Neural cell (in vitro differentiated cells): ENCODE measurements around the gene HAAO. TPM values are rescaled to one million over a fixed set of nuclear protein-coding genes. Genes with fewer than 3 reads are reported as not detected.

Source experiments
- H2AFZ ChIP-seq: fragments of 200-600, 300-800 bp; sonication (generic), shearing (Covaris generic); 2 replicates; pipeline ENCODE4 v1.6.0; 2014; ENCODE audit warnings: low read depth, mild to moderate bottlenecking, antibody characterized with exemption, low read length, moderate library complexity
- H3F3A ChIP-seq: fragments of 200-600 bp; shearing (Covaris generic); 2 replicates; pipeline ENCODE4 v1.6.1; 2016; ENCODE audit warnings: mild to moderate bottlenecking, moderate library complexity, mixed read lengths, antibody characterized with exemption, low read length; ENCODE audit not compliant: insufficient read depth, poor library complexity, severe bottlenecking
- H3K27ac ChIP-seq: fragments of 200-600, 300-800 bp; sonication (generic), shearing (Covaris generic); 2 replicates; pipeline ENCODE4 v1.5.1; 2014; ENCODE audit warnings: mild to moderate bottlenecking, low read length, moderate library complexity
- H3K27me3 ChIP-seq: fragments of 300-800, 200-600 bp; sonication (generic), shearing (Covaris generic); 2 replicates; pipeline ENCODE4 v1.6.0; 2014; ENCODE audit warnings: mild to moderate bottlenecking, low read depth, low read length, moderate library complexity; ENCODE audit not compliant: insufficient read depth
- H3K36me3 ChIP-seq: fragments of 300-800, 200-600 bp; sonication (generic), shearing (Covaris generic); 2 replicates; pipeline ENCODE4 v1.5.1; 2014; ENCODE audit warnings: mild to moderate bottlenecking, antibody characterized with exemption, low read length, moderate library complexity; ENCODE audit not compliant: insufficient read depth
- H3K4me2 ChIP-seq: fragments of 300-800, 200-600 bp; sonication (generic), shearing (Covaris generic); 2 replicates; pipeline ENCODE4 v1.6.0; 2014; ENCODE audit warnings: mild to moderate bottlenecking, low read length
- H3K4me3 ChIP-seq: fragments of 300-800, 200-600 bp; sonication (generic), shearing (Covaris generic); 2 replicates; pipeline ENCODE4 v1.5.1; 2014; ENCODE audit warnings: mild to moderate bottlenecking, low read length, moderate library complexity
- H3K79me2 ChIP-seq: fragments of 200-600 bp; shearing (Covaris generic); replicated peaks from 2 replicates; pipeline ENCODE4 v1.6.0; 2014; ENCODE audit warnings: mild to moderate bottlenecking, low read length, moderate library complexity; ENCODE audit not compliant: insufficient read depth
- H3K9ac ChIP-seq: fragments of 300-800, 200-600 bp; sonication (generic), shearing (Covaris generic); 2 replicates; pipeline ENCODE4 v1.6.1; 2016; ENCODE audit warnings: mild to moderate bottlenecking, low read length, mixed read lengths
- H3K9me2 ChIP-seq: fragments of 200-600 bp; shearing (Covaris generic); 2 replicates; pipeline ENCODE4 v1.6.1; 2016; ENCODE audit warnings: mild to moderate bottlenecking, low read length, mixed read lengths; ENCODE audit not compliant: insufficient read depth
- H3K9me3 ChIP-seq: fragments of 200-600, 300-800 bp; sonication (generic), shearing (Covaris generic); 2 replicates; pipeline ENCODE4 v1.6.1; 2016; ENCODE audit warnings: mild to moderate bottlenecking, mixed run types, low read length, moderate library complexity, mixed read lengths
- H4K20me1 ChIP-seq: fragments of 200-600 bp; shearing (Covaris generic); 2 replicates; pipeline ENCODE4 v1.6.1; 2016; ENCODE audit warnings: mild to moderate bottlenecking, mixed run types; ENCODE audit not compliant: insufficient read depth
- EP300 ChIP-seq: fragments of 450-650 bp; conservative IDR thresholded peaks from 2 replicates; pipeline ENCODE4 v1.6.1; 2014; ENCODE audit warnings: antibody characterized with exemption, mild to moderate bottlenecking, moderate library complexity; ENCODE audit not compliant: poor library complexity, severe bottlenecking
- EZH2 ChIP-seq: fragments of 200-600, 300-800 bp; shearing (Covaris generic), sonication (generic); IDR thresholded peaks from 2 replicates; pipeline ENCODE4 v1.6.1; 2014; ENCODE audit warnings: antibody characterized with exemption, low read length, borderline replicate concordance, mild to moderate bottlenecking; ENCODE audit not compliant: insufficient read depth, poor library complexity, severe bottlenecking
- MXI1 ChIP-seq: fragments of 450-650 bp; conservative IDR thresholded peaks from 2 replicates; pipeline ENCODE4 v1.6.1; 2014; ENCODE audit warnings: antibody characterized with exemption, mild to moderate bottlenecking; ENCODE audit not compliant: poor library complexity, severe bottlenecking
- POLR2AphosphoS5 ChIP-seq: IDR thresholded peaks from 2 replicates; pipeline ENCODE4 v1.6.1; 2012
- RAD21 ChIP-seq: fragments of 450-650 bp; conservative IDR thresholded peaks from 2 replicates; pipeline ENCODE4 v1.6.1; 2014; ENCODE audit warnings: antibody characterized with exemption, mild to moderate bottlenecking, moderate library complexity
- SMC3 ChIP-seq: fragments of 450-650 bp; conservative IDR thresholded peaks from 2 replicates; pipeline ENCODE4 v1.6.1; 2014; ENCODE audit warnings: antibody characterized with exemption, mild to moderate bottlenecking, moderate library complexity; ENCODE audit not compliant: poor library complexity
- TAF1 ChIP-seq: IDR thresholded peaks from 2 replicates; pipeline ENCODE4 v1.6.1; 2012; ENCODE audit warnings: low read depth
- polyA plus RNA-seq: library from polyadenylated mRNA; depleted of rRNA; stranded (reverse); fragments of >200 nt; gene quantifications from 2 replicates; pipeline ENCODE4 v1.2.3, GENCODE V29; 2014
- TF ChIP-seq, protein P1 (sequence below): IDR thresholded peaks from 2 replicates; pipeline ENCODE4 v1.6.1; 2012; ENCODE audit warnings: borderline replicate concordance
- TF ChIP-seq, protein P2 (sequence below): fragments of 450-650 bp; IDR thresholded peaks from 2 replicates; pipeline ENCODE4 v1.5.1; 2014; ENCODE audit warnings: antibody characterized with exemption, mild to moderate bottlenecking, moderate library complexity; ENCODE audit not compliant: poor library complexity, severe bottlenecking

The HAAO gene
- polyA plus RNA-seq, 1 donor from 2014 or later = not detected

- Histone ChIP-seq H3K9me2 (no peaks in the 10 kb centered on the region), H3K27ac (peak overlapping the region; percentile 53), H3F3A (peaks cover 4% of the 10 kb centered on the region), H3K4me2 (peak overlapping the region; percentile 68), H2AFZ (peak overlapping the region; percentile 45), H3K27me3 (no peaks in the 10 kb centered on the region), H3K9ac (peak overlapping the region; percentile 92), H3K4me3 (peak overlapping the region; percentile 81), H3K9me3 (no peaks in the 10 kb centered on the region), H4K20me1 (no peaks in the 10 kb centered on the region), H3K36me3 (no peaks in the 10 kb centered on the region), H3K79me2 (no peaks in the 10 kb centered on the region)
- TF ChIP-seq POLR2AphosphoS5 (no peak), RAD21 (no peak), SMC3 (no peak), EP300 (no peak), MXI1 (no peak), EZH2 (no peak), TAF1 (no peak)
- TF ChIP-seq, protein P1, sequence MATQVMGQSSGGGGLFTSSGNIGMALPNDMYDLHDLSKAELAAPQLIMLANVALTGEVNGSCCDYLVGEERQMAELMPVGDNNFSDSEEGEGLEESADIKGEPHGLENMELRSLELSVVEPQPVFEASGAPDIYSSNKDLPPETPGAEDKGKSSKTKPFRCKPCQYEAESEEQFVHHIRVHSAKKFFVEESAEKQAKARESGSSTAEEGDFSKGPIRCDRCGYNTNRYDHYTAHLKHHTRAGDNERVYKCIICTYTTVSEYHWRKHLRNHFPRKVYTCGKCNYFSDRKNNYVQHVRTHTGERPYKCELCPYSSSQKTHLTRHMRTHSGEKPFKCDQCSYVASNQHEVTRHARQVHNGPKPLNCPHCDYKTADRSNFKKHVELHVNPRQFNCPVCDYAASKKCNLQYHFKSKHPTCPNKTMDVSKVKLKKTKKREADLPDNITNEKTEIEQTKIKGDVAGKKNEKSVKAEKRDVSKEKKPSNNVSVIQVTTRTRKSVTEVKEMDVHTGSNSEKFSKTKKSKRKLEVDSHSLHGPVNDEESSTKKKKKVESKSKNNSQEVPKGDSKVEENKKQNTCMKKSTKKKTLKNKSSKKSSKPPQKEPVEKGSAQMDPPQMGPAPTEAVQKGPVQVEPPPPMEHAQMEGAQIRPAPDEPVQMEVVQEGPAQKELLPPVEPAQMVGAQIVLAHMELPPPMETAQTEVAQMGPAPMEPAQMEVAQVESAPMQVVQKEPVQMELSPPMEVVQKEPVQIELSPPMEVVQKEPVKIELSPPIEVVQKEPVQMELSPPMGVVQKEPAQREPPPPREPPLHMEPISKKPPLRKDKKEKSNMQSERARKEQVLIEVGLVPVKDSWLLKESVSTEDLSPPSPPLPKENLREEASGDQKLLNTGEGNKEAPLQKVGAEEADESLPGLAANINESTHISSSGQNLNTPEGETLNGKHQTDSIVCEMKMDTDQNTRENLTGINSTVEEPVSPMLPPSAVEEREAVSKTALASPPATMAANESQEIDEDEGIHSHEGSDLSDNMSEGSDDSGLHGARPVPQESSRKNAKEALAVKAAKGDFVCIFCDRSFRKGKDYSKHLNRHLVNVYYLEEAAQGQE = no peak
- TF ChIP-seq, protein P2, sequence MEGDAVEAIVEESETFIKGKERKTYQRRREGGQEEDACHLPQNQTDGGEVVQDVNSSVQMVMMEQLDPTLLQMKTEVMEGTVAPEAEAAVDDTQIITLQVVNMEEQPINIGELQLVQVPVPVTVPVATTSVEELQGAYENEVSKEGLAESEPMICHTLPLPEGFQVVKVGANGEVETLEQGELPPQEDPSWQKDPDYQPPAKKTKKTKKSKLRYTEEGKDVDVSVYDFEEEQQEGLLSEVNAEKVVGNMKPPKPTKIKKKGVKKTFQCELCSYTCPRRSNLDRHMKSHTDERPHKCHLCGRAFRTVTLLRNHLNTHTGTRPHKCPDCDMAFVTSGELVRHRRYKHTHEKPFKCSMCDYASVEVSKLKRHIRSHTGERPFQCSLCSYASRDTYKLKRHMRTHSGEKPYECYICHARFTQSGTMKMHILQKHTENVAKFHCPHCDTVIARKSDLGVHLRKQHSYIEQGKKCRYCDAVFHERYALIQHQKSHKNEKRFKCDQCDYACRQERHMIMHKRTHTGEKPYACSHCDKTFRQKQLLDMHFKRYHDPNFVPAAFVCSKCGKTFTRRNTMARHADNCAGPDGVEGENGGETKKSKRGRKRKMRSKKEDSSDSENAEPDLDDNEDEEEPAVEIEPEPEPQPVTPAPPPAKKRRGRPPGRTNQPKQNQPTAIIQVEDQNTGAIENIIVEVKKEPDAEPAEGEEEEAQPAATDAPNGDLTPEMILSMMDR = no peak
These were observed 18.8 kb upstream of the HAAO start for GRCh38 chr2:42810971-42811811.

DNA sequence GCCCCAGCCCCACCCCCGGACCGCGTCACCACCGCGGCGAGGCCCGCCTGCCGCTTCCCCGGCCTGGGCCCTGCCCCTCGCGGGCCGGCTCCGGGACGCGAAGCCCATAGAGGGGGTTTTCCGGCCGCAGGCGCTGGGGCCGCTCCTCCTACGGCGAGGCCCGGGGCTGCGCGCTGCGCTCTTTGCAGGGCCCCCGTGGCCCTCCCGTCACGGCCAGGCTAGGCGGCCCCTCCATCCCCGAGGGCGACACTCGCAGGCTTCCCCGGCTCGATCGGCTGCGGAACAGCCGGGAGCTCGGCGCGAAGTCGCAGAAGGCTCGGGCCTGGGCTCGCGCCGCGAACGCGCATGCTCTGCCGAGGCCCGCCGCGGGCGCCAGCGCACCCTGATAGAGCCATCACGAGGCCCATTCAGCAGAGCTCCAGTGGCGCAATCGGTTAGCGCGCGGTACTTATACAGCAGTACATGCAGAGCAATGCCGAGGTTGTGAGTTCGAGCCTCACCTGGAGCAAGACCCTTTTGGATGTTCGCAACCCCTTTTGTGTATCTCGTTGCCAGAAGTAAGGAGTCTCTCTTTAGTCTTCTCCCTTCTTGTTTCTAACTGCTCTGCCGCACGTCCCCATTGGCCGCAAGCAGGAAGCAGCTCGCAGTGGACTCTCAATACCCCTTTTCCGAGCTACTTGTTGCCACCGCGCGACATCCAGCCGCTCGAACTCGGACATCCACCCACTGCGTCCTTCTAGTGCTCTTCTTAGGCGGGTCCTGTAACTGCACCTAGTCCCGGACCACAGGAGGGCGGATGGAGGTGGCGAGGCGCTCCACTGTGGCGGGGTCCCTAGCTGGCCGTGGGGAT lies 18.0 kb upstream of the HAAO start:
- Histone ChIP-seq H3K4me2 (peak overlapping the region; percentile 68), H3K4me3 (peak overlapping the region; percentile 81), H3K79me2 (no peaks in the 10 kb centered on the region), H3K27me3 (no peaks in the 10 kb centered on the region), H3F3A (peaks cover 4% of the 10 kb centered on the region), H3K9me3 (no peaks in the 10 kb centered on the region), H4K20me1 (no peaks in the 10 kb centered on the region), H3K9ac (peak overlapping the region; percentile 92), H3K27ac (peak overlapping the region; percentile 85), H2AFZ (peak overlapping the region; percentile 57), H3K36me3 (no peaks in the 10 kb centered on the region), H3K9me2 (no peaks in the 10 kb centered on the region)
- TF ChIP-seq EZH2 (no peak), MXI1 (peak; percentile 62), TAF1 (no peak), SMC3 (no peak), EP300 (peak; percentile 67), RAD21 (no peak), POLR2AphosphoS5 (peak; percentile 91)
- TF ChIP-seq, protein P1 = peak; percentile 58
- TF ChIP-seq, protein P2 = no peak
